NB4 (cell line): ENCODE measurements around the gene OR51G1.

Experiments used
- MYC ChIP-seq: IDR thresholded peaks from 2 replicates; pipeline ENCODE4 v1.6.1; 2011; ENCODE audit warnings: low read depth, low read length
- POLR2A ChIP-seq: IDR thresholded peaks from 2 replicates; pipeline ENCODE4 v1.6.1; 2011; ENCODE audit warnings: mild to moderate bottlenecking; ENCODE audit not compliant: insufficient read length; ENCODE audit errors: extremely low read depth
- TF ChIP-seq, protein P1 (sequence below): IDR thresholded peaks from one replicate; pipeline ENCODE4 v1.5.1; 2012; ENCODE audit warnings: low read depth, low read length
- TF ChIP-seq, protein P2 (sequence below): IDR thresholded peaks from 2 replicates; pipeline ENCODE4 v1.6.1; 2011; ENCODE audit warnings: low read depth, low read length

DNA sequence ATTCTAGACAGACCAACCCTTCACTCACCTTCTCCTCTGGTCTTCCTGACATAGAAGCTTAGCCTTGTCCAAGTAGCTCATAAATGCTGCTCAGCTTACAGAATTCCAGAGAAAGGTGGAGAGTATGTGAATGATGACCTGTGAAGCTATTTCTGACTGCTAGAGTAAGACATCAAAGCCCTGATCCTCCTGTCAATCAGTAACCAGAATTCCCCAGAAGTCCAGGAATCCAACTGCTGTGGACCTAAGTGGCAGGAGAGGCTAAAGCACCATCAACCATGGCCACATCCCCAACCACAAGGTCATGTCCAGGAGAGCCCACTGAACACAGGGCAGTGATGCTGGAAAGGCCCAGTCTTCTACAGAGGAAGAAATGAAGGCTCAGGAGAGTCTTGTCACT lies 7.6 kb downstream of the OR51G1 start:
- TF ChIP-seq, protein P1, sequence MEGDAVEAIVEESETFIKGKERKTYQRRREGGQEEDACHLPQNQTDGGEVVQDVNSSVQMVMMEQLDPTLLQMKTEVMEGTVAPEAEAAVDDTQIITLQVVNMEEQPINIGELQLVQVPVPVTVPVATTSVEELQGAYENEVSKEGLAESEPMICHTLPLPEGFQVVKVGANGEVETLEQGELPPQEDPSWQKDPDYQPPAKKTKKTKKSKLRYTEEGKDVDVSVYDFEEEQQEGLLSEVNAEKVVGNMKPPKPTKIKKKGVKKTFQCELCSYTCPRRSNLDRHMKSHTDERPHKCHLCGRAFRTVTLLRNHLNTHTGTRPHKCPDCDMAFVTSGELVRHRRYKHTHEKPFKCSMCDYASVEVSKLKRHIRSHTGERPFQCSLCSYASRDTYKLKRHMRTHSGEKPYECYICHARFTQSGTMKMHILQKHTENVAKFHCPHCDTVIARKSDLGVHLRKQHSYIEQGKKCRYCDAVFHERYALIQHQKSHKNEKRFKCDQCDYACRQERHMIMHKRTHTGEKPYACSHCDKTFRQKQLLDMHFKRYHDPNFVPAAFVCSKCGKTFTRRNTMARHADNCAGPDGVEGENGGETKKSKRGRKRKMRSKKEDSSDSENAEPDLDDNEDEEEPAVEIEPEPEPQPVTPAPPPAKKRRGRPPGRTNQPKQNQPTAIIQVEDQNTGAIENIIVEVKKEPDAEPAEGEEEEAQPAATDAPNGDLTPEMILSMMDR = no peak
- TF ChIP-seq, protein P2, sequence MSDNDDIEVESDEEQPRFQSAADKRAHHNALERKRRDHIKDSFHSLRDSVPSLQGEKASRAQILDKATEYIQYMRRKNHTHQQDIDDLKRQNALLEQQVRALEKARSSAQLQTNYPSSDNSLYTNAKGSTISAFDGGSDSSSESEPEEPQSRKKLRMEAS = no peak
- TF ChIP-seq POLR2A (no peak), MYC (no peak)
